NB4 (cell line): ENCODE results near the gene WWP2.

Experiments used
- CTCF ChIP-seq: IDR thresholded peaks from one replicate; pipeline ENCODE4 v1.5.1; 2012; ENCODE audit warnings: low read depth, low read length
- MAX ChIP-seq: IDR thresholded peaks from 2 replicates; pipeline ENCODE4 v1.6.1; 2011; ENCODE audit warnings: low read depth, low read length
- MYC ChIP-seq: IDR thresholded peaks from 2 replicates; pipeline ENCODE4 v1.6.1; 2011; ENCODE audit warnings: low read depth, low read length
- POLR2A ChIP-seq: IDR thresholded peaks from 2 replicates; pipeline ENCODE4 v1.6.1; 2011; ENCODE audit warnings: mild to moderate bottlenecking; ENCODE audit not compliant: insufficient read length; ENCODE audit errors: extremely low read depth

- TF ChIP-seq POLR2A (no peak), CTCF (peak; percentile 89), MAX (no peak), MYC (no peak)
Measured at GRCh38 chr16:69796285-69797118, 34.4 kb downstream of the WWP2 start.
